Renal cortical epithelial cell (primary cell): ENCODE measurements around the gene SOS1. TPM values are rescaled to one million over a fixed set of nuclear protein-coding genes. Genes with fewer than 3 reads are reported as not detected.
"Not testable (repeated sequence)": the region's sequence is repeated elsewhere in the genome, so short reads cannot be mapped to it uniquely, and the experiment has no call there.

Experiments used
- DNase-seq: peaks from one replicate; pipeline ENCODE4 v3.0.0-alpha.2; 2011; ENCODE audit warnings: low read depth
- total RNA-seq: library from RNA; depleted of rRNA; stranded (reverse); fragments of >200 nt; gene quantifications from 2 replicates; pipeline ENCODE4 v1.2.3, GENCODE V29; 2014

The SOS1 gene
- 9.6 and 34.3 TPM in 2 replicates for total RNA-seq

DNA sequence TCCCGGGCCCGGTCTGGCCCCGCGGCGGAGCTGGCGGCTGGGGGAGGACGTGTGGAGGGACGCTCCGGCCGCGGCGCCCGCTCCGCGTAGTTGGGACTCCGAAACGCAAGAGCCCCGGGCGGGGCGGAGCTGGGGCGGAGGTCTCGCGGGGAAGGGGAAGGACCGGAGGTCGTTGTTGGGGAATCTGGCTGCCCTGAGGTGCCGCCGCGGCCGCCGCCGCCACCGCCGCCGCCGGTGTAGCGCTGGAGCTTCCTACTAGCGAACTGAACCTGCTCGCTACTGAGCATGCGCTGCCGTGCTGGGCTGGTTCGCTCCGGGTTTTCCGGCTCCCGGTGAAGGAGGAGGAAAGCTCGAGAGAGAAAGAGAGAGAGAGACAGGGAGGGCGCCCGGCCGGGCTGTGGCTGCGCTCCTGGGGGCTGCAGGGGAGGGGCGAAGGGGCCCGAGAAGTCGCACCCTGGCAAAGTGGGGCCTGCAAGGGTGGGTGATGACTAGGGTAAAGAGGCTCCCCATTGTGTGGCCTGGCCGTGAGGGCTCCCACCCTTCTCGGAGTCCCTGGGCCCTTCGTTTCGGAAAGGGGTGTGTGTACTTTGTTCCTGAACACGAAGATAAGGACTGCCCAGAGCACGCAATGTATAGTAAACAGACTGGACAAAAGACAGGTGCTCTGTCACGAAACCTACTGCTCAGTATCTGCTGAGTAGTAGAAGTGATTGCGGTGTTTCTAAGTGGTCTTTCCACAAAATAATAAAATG is at the start of gene SOS1:
Gene SOS1 (minus strand): TSS at position 281 of the 752 bp plus-strand sequence. CDS start 629 bp downstream, outside the sequence.
- DNase-seq = peak; percentile 83

DNA sequence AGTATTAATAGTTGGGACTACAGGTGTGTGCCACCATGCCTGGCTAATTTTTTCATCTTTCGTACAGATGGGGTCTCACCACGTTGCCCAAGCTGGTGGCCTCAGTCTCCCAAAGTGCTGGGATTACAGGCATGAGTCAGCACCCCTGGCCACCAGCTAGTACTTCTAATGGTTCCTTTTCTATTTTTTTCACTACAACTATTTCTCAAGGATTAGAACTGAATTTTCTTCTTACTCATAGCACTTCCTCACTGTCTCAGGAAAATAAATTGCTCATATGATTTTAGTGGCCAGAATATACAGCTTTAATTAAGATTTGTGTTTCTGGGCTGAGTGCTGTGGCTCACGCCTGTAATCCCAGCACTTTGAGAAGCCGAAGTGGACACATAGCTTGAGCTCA is 43.2 kb upstream of the SOS1 start:
- no peak for DNase-seq

DNA sequence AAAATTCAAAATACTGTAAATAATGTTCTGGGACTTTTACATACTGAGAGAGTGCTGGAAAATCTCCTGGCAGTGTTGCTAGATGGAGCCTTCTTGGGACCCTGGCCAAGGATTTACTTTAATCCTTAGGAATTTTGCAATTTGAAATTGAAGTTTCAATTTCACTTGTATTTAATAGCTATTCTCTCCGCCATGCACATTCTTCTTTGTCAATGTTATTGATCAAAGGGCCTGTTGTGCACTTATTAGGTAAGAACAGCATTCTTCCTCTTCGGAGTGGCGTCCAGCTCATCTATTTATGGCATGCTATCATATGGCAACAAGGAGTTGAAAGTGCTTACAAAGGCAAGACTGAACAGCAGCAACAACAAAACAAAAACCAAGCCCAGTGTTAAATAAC is 40.1 kb upstream of the SOS1 start:
- DNase-seq = no peak

DNA sequence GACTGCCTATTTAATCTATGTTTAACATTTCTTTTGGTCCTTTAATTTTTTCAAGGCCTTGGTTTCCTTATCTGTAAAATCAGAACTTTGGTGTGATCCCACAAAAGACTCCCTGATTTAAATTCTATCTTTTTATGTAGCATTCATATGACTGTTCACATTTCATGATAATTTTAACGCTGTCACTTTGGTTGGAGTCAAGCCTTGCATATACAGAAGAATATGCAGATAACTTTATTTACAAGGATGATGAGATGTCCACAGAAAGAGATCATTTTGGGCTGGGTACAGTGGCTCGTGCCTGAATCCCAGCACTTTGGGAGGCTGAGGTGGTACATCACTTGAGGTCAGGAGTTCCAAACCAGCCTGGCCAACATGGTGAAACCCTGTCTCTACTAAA is 38.4 kb upstream of the SOS1 start:
- DNase-seq = no peak

DNA sequence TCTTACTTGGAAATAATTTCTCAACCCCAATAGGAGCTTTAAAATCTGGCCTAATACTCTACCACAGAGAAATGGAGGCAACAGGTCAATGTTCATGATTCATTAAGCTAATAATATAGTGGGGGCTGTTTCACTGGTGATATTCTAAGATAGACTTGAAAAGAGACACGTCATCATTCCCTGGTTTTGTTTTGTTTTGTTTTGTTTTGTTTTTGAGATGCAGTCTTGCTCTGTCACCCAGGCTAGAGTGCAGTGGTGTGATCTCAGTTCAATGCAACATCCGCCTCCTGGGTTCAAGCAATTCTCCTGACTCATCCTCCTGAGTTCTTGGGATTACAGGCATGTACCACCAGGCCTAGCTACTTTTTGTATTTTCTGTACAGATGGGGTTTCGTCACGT is 37.5 kb upstream of the SOS1 start:
- no peak for DNase-seq

DNA sequence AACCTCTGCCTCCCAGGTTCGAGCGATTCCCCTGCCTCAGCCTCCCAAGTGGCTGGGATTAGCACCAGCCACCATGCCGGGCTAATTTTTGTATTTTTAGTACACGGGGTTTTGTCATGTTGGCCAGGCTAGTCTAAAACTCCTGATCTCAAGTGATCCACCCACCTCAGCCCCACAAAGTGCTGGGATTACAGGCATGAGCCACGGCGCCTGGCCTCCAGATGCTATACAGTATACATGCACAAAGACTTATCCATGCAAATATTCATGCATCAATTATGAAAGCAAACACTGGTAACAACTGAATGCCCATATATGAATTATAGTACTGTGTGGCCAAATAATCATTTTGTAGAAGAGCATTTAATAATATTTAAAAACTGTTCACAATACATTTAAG is 36.0 kb upstream of the SOS1 start:
- DNase-seq = no peak

DNA sequence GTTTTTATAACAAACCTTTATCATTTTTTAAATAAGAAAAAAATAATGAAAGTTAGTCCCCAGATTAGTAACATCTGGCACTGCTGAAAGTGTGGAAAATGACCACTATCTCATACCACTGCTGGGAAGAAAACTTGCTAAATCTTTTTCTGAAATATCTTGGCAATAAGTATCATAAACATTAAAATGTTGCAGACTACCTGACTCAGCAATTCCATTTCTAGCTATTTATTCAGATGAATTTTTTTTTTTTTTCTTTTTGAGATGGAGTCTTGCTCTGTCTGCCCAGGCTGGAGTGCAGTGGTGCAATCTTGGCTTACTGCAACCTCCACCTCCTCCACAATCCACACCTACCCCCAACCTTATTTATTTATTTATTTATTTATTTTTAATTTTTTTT is 35.3 kb upstream of the SOS1 start:
- DNase-seq = no peak

DNA sequence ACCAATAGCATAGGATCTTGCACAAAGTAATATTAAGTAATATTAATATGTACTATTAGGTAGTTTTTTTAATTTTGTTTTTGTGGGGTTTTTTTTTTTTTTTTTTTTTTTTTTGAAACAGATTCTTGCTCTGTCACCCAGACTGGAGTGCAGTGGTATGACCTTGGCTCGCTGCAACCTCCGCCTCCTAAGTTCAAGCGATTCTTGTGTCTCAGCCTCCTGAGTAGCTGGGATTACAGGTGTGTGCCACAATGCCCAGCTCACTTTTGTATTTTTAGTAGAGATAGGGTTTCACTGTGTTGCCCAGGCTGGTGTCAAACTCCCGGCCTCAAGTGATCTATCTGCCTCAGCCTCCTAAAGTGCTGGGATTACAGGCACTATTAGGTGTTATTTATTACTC is 34.7 kb upstream of the SOS1 start:
- not testable (repeated sequence) for DNase-seq

DNA sequence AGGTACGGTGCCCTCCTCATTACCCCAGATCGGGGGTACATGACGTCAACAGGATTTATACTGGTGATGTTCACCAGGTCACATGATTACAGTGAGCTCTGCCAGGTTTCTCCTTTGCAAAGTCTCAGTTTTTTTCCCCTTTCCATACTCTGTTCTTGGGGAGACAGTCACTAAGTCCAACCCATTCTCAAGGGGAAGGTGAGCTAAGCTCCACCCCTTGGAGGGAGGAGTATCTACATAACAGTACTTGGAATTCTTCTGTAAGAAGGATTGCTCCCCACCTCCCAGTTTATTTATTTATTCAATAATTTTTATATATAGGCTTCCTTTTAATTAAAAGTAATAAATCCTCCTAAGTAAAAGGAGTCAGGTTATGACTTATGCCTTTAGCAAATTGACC is 34.1 kb upstream of the SOS1 start:
- DNase-seq = no peak

DNA sequence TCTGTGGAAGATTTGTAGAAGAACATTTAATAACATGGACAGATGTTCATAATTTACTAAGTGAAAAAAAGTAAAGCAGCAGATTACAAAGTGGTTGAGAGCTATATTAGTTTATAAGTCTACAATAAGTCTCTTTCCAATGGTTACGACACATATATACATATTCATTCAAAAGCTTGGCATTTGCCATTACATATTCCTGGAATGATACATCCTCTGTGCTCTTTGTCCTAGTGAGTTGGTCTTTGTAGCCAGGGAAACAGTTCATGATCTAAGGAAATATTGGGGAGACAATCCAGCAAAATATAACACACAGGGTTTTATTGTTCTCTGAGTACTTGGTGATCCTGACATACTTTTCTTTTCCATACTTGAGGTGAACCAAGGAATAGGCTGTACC is 32.5 kb upstream of the SOS1 start:
- DNase-seq = no peak

DNA sequence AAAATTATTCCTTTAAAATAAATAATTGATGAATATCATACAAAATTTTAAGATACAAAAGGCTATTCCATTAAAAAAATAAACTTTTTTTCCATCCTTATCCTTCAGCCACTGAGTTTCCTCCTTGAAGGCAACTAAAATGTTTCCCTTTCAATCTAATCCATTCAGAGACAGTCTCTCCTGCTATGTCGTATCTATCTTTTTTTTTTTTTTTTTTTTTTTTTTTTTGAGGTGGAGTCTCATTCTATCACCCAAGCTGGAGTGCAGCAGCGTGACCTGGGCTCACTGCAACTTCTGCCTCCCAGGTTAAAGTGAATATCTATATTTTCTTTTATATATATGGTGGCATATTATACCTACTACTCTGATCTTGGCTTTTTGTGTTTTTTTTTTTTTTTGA is 31.7 kb upstream of the SOS1 start:
- no peak for DNase-seq

DNA sequence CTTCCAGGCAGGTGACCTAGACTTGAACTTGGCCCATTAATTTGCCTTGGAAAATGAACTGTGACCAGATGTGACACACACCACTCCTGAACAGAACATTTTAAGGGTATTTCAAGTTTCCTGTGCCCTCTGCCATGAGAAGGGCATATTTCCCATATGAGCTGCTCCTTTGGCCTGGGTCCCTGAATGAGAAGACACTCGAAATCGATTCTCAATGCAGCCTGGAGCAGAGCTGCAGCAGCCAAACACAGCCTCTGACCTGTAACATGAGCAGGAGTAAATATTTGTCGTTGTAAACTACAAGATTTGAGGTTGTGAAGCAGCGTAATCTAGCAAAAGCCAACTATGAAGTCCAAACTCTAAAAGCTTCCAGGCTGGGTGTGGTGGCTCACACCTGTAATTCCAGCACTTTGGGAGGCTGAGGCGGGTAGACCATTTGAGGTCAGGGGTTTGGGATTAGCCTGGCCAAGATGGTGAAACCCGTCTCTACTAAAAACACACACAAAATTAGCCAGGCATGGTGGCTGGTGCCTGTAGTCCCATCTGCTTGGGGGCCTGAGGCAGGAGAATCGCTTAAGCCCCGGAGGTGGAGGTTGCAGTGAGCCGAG is 30.1 kb upstream of the SOS1 start:
- no peak for DNase-seq

DNA sequence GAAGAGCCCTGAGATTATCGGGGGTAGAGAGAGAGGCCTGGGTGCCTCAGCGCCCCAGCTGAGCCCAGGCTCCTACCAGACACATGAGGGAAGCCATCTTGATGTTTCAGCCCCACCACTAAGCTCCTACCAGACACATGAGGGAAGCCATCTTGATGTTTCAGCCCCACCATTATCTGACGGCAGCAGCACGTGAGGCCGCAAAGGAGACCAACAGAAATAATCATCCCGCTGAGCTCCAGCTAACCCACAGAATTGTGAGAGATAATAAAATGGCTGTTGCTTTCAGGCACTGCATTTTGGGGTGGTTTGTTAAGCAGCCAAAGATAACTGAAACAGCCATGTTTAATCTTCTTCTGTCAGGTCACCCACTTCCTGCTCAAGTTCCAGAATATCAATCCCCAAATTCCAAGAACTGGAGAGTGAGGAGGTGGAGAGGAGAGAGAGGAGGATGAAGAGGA is 29.3 kb upstream of the SOS1 start:
- no peak for DNase-seq

DNA sequence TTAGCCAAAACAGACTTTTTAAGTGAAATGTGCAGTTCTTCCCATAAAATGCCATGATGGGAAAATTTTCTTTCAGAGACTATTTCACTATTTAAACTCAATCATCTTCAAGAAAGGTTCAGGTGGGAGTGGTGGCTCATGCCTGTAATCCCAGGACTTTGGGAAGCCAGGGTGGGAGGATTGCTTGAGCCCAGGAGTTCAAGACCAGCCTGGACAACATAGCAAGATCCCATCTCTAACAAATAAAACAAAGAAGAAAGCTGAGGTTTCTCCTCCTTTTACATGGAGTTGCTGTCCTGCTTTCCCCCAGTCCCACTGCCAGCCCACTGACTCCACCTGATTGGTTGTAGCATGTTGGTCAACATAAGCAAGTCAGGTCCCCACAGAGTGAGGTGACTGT is 25.8 kb upstream of the SOS1 start:
- DNase-seq = no peak

DNA sequence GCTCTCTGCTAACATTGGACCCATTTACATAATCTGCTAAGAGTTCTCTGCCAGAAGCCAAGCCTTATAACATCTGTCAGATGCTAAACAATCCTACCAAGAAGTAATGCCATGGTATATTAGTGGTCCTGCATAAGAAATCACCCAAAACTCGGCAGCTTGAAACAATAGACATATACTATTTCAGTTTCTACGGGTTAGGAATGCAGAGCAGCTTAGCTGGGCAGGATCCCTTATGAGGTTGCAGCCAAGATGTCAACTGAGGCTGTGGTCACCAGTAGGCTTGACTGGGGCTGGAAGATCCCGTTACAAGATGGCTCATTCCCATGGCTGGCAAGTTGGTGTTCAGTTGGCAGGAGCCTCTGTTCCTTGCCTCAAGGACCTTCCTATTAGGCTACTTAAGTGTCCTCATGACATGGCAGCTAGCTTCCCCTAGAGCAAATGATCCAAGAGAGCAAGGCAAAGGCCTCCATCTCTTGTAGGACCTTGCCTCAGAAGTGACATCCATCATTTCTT is 25.1 kb upstream of the SOS1 start:
- no peak for DNase-seq

DNA sequence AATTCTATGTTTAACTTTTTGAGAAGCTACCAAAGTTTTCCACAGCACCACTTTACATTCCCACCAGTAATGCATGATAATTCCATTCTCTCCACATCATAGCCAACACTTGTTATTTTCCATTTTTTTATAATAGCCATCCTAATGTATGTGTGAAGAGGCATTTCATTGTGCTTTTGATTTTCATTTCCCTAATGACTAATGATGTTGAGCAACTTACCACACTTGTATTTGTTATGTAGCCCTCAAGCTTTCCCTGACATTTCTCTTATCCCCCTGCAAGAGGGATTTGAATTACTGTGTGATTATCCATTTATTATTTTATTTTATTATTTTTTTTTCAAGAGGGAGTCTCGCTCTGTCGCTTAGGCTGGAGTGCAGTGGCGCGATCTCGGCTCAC is 23.6 kb upstream of the SOS1 start:
- no peak for DNase-seq

DNA sequence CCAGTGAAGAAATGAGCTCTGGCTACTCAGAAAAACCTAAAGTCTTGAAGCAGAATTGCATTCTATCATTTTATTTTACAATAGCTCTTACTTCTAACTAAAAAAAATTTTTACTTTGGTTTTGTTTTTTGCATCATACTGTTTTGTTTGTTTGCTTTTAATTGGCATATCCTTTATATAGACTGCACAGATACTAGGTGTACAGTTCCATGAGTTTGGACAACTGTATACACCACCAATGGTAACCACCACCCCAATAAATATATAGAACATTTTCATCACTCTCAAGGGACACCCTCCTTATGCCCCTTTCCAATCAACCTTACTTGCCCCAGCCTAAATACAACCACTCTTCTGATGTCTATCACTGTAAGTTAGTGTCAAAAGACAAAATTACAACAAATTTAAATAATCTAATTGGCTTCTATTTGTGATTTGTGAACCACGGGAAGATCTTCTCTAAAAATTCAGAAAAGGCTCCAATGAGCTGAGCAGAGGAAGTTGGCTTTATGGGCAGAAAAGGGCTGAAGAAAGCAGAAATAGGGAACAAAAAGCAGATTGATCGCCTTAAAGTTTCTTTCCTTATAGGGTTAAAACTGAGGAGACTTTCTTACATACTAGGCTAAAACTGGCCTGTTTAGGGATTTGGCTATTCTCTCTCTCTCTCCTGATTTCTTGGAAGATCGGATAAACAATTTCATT is 22.2 kb upstream of the SOS1 start:
- no peak for DNase-seq

DNA sequence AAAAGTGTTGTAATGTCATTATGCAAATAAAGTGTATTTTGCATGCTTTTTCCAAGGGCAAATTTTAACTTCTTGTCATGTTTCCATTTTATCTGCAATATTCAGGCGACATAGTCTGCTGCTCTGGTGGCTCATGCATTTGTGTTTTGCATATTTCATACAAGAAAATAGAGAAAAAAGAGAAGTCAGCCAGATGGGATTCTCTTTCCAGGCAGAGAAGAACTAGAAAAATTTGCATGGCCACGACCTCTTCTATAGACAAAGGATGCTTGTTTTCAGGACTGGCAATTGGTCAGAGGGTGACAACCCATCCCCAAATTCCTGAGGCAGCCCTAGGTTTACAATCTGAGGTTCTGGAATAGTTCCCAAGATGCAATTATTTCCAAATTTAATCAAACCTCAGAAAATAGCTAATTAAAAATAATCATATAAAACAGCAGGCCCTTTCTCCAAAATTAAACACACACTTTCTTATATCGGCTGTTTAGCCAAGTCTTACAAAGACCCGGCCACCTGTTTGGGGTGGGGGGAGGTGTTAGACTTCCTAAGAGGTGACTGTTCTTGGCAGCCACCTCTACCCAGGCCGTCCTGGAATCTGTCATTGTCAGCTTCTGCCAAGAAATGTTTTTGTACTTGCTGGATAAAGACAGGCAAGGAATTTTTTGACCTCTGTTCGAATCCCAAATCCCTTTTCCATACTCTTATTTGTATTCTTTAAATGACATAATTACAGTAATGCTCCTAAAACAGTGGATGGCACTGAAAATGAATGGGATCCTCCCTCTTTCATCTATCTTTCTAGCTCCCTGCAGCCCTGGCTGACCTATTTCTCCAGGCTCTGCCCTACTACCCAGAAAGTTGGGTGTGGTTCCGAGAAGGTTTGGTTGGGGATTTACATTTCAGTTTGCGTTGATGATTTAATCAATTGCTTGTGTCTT is 20.8 kb upstream of the SOS1 start:
- no peak for DNase-seq

DNA sequence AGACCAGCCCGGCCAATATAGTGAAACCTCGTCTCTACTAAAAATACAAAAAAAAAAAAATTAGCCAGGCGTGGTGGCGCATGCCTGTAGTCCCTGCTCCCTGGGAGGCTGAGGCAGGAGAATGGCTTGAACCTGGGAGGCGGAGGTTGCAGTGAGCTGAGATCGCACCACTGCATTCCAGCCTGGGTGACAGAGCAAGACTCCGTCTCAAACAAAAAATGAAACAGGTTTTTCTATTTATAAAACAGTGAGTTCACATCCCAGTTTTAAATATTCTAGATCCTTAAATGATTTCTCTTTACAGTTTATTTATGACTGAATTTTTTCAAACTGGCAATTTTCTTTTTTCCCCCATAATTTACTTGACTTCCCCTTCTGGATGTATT is 20.1 kb upstream of the SOS1 start:
- not testable (repeated sequence) for DNase-seq

DNA sequence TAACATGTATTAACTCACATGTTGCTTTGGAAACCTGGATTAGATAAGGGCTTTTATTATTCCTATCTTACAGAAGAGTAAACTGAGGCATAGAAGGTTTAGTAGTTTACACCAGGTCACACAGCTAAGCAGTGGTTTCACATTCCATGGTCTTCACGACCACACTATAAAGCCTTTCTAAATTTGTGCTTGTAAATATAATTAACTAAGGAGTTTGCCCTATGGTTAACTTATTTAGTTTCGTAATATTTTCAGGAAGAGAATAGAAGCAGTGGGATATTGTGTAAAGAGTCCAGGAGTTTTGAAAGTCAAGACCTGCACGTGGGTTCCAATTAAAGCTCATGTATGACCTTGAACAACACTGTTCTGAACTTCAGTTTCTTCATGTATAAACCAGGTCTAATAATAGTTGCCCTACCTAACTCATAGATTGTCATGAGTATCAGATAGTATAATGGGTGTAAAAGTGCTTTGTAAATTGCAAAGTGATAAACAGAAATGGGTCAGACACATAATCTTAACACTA is 19.5 kb upstream of the SOS1 start:
- DNase-seq = peak; percentile 39

DNA sequence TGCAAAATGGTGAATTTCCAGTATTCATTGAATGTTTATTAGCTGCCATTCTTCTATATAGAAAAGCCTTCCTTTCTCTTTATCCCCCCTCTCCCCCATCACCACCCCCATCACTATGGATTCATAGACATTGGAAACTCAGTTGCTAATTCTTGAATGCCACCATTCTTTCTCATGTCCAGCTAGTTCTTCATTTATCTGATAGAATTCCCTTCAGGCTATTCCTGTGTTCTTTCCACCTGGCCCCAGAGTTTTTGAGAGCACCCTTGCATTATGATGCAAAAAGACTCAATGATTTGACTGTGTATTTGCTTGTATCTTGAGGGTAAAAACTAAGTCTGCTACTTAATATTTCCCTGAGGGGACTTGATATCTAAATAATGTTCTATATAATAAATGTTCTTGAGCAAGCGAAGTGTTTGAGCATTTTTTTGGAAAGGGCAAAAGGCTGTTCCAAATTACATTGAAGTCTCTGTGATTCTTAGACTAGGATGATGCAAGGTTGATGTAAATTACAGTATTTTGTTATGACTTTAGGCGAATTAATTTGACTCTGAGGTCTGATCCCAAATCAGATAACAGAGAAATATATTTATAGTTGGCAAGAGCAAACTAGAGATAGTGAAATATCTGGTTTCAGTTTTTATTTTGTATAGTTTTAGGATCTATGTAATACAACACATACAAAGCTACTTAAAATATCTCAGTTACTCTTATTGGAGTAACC is 18.8 kb upstream of the SOS1 start:
- no peak for DNase-seq
